GM18873 (cell line): ENCODE results near the gene PALLD.
"Not testable (repeated sequence)": the region's sequence is repeated elsewhere in the genome, so short reads cannot be mapped to it uniquely, and the experiment has no call there.

Experiments
- ATAC-seq: cut with Tn5 transposase; IDR thresholded peaks from one replicate; pipeline ENCODE4 v1.9.1; 2021; ENCODE audit warnings: mild to moderate bottlenecking, moderate library complexity, moderate number of reproducible peaks; ENCODE audit not compliant: unreplicated experiment, low FRiP score

PALLD gene

GRCh38 chr4:168490711-168491110, 6.1 kb upstream of the PALLD start:
- ATAC-seq: no peak

GRCh38 chr4:168491563-168491962, 5.3 kb upstream of the PALLD start:
- no peak for ATAC-seq

GRCh38 chr4:168498251-168498650, 1.4 kb downstream of the PALLD start:
- ATAC-seq: no peak

- no peak for ATAC-seq
These were observed 2.4 kb downstream of the PALLD start for GRCh38 chr4:168499241-168499640.

GRCh38 chr4:168501407-168501806, 4.6 kb downstream of the PALLD start:
- no peak for ATAC-seq

GRCh38 chr4:168502861-168503260, 6.0 kb downstream of the PALLD start:
- ATAC-seq: no peak

- ATAC-seq: no peak
These were observed 7.0 kb downstream of the PALLD start for GRCh38 chr4:168503652-168504362.

GRCh38 chr4:168504526-168504925, 7.7 kb downstream of the PALLD start:
- ATAC-seq: no peak

GRCh38 chr4:168506014-168506413, 9.2 kb downstream of the PALLD start:
- ATAC-seq: no peak

- ATAC-seq: no peak
These were observed 10.4 kb downstream of the PALLD start for GRCh38 chr4:168507178-168507815.

GRCh38 chr4:168508683-168509082, 11.8 kb downstream of the PALLD start:
- ATAC-seq: no peak

- no peak for ATAC-seq
These were observed 12.9 kb downstream of the PALLD start for GRCh38 chr4:168509786-168510185.

GRCh38 chr4:168511780-168512489, 15.1 kb downstream of the PALLD start:
- ATAC-seq: no peak

- not testable (repeated sequence) for ATAC-seq
These were observed 17.0 kb downstream of the PALLD start for GRCh38 chr4:168513826-168514225.

GRCh38 chr4:168514249-168514852, 17.5 kb downstream of the PALLD start:
- ATAC-seq: no peak

GRCh38 chr4:168515222-168516011, 18.6 kb downstream of the PALLD start:
- no peak for ATAC-seq

GRCh38 chr4:168516841-168517240, 20.0 kb downstream of the PALLD start:
- no peak for ATAC-seq

GRCh38 chr4:168519576-168519975, 22.7 kb downstream of the PALLD start:
- ATAC-seq: no peak

GRCh38 chr4:168521721-168522120, 24.9 kb downstream of the PALLD start:
- no peak for ATAC-seq

- no peak for ATAC-seq
These were observed 25.5 kb downstream of the PALLD start for GRCh38 chr4:168522356-168522755.
